ENCODE data around the gene MEI4. TPM values are rescaled to one million over a fixed set of nuclear protein-coding genes. Genes with fewer than 3 reads are reported as not detected.
A peak's percentile ranks its signal among the peaks of the same experiment; 100 is the strongest.
"Not testable (repeated sequence)": the region's sequence is repeated elsewhere in the genome, so short reads cannot be mapped to it uniquely, and the experiment has no call there.

Gene MEI4, protein sequence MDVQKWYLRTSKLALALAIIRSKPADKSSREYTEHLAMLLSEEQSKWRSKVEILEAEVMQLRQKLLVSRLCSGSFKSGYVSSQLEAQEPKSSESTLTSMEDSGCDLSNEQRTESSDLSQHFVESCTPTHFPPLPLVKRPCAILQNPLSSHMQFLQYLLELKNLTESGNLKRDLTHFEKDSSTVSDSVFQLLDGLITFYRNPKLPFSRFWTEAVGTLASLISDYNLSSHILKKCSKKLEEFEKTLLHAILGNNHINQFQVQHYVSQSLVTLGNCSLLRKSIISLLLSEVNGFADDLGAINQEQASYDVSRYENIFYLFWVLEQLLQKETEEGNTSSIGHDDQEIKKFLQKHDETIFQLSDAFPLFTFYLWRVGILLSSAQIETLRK
- 1 to 10 TPM; 1.7 to 2.1 (median 2.0) TPM for polyA plus RNA-seq (ENCODE audit: insufficient read length in 3 of 3)

GRCh38 chr6:77652739-77653138, at the start of gene MEI4:
TSS of gene MEI4 (plus strand) at chr6:77653039. CDS start at chr6:77690672, 37,633 bp downstream.
- DNase-seq (ENCODE audit: low read depth in 3 of 3, low spot score in 2 of 3), result no peak

GRCh38 chr6:77604476-77604875, 48.4 kb upstream of the MEI4 start:
- no peak for DNase-seq (ENCODE audit: low read depth in 3 of 3, low spot score in 2 of 3)

GRCh38 chr6:77607004-77607403, 45.8 kb upstream of the MEI4 start:
- no peak for DNase-seq (ENCODE audit: low read depth in 3 of 3, low spot score in 2 of 3)

- no peak for DNase-seq (ENCODE audit: low read depth in 3 of 3, low spot score in 2 of 3)
These were observed 43.7 kb upstream of the MEI4 start for GRCh38 chr6:77609106-77609505.

DNA sequence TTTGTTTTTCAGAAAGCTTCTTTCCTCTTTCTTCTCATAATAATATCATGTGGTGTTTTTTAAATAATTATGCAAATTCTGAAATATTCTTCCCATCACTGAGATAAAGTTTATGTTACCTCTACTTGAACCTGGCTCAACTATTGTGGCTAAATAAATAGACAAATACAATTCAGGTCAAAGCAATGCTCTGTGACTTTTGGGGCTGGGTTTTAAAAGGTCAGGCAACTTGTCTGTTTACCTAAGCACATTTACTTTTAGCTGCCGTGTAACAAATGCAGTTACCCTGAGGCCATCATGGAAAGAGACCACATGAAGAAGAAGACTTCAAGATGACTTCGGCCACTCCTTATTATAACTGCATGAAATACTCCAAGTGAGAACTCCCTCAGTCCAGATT, 33.7 kb upstream of the MEI4 start:
- DNase-seq (ENCODE audit: low read depth in 3 of 3, low spot score in 2 of 3), result no peak

DNA sequence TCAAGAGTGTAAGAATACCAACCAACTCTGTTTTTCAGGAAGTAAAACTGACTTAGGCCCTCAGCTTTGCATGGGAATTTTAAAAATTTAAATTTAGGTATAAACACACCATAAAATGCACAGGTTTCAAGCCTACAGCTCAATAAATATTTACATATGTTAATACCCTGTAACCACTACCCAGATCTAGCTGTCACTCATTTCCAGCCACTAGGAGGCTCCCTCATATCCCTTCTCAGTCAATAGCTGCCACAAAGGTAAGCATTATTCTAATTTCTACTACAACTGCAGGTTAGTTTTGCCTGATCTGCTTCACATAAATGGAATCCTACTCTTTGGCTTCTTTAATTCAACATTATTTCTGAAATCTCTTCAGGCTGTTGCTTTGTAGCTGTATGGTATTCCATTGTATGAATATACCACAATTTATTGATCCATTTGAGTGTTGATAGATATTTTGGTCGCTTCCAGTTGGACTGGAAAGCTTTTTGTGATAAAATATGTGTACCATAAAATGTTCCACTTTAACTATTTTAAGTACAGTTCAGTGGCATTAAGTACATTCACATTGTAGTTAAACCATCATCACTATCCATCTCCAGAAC, 32.5 kb upstream of the MEI4 start:
- DNase-seq (ENCODE audit: low read depth in 3 of 3, low spot score in 2 of 3), result no peak

DNA sequence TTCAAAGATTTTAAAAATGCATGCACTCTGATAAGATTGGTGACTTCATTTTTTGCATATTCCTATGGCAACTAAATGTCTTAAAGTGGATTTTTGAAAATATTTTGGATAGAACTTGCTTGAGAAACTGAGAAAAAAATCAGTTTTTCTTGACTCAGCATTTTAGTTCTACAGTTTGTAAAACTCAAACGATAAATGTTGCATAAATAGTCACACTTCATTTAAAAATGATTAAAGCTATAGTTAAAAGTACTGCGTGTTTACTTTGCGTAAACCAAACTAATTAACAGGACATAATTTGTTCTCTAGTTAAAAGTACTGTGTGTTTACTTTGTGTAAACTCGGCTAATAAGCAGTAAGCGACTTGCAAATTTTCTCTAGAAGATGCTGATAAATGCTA, 28.3 kb upstream of the MEI4 start:
- DNase-seq (ENCODE audit: low read depth in 3 of 3, low spot score in 2 of 3), result no peak

DNA sequence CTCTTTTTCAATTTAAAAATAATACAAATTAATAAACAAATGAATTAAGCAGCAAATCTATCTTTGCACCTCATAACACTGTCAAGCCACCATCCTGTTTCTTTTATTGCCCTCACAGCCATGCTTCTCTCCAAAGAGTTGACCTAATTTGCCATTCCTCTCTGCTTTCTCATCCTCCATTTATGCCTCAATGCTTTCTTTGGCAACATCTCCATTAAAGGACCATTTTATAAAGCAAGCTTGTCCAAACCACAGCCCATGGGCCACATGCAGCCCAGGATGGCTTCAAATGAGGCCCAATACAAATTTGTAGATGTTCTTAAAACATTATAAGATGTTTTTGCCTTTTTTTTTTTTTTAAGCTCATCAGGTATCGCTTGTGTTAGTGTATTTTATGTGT, 26.4 kb upstream of the MEI4 start:
- no peak for DNase-seq (ENCODE audit: low read depth in 3 of 3, low spot score in 2 of 3)

DNA sequence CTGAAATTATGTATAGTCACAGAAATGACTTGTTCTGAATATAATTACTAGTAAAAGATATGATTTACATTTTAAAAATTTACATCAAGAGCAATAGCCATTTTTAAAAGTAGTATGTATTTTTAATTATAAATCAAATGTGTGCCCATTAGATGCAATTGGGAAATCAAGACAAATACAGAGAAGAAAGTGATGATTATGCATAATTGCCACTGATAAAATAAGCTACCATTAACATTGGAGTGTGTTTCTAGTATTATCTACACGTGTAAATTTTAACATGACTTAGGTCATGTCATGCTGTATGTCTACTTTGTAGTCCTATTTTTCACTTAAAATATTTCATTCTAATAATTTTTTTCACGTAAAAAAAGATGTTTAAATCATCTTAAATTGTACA, 22.8 kb upstream of the MEI4 start:
- DNase-seq (ENCODE audit: low read depth in 3 of 3, low spot score in 2 of 3), result no peak

DNA sequence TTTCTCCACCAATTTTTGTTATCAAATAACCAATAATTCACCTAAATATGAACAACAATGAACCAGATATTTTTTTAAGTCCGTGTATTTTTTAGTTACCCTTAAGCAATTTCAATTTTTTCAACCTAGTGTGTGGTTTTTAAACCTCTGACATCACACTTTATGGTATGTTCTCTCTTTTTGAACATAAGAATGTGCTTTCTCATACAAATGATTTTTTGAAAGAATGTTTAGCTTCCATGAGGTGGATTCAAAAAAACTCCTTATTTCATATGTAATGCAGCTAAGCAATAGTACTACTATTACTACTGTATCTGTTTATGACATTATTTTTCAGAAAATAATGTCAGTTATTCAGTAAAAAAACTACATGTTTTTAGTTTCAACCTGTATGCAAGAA, 19.4 kb upstream of the MEI4 start:
- DNase-seq (ENCODE audit: low read depth in 3 of 3, low spot score in 2 of 3), result no peak

DNA sequence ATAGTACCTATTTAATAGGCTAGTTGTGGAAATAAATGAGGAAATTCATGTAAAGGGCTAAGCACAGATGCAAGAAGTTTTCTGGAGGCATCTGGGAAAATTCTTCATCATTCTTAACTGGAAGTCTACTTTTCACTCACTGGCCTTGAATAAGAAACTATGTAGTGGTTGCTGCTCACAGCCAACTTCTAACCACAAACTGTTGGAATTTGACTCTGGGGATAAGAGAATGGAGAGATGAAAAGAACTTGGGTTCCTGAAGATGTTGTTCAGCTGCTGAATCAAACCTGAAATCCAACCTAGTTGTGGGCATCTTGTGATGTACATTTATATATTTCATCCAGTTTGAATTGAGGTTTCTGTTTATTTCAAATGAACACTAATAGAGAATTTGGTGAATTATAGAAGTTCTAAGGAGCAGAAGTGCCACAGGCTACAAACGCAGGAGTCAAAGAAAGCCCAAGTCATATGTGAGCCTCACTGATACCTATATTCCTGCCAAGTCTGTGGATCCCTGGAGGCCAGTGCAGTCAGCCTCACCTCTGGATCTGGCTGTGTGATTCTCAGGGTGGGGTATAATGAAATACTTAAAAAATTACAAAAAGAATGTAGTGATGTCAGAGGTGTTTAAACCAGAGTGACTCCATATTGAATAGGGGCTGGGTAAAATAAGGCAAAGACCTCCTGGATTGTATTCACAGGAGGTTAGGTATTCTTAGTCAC, 18.7 kb upstream of the MEI4 start:
- DNase-seq (ENCODE audit: low read depth in 3 of 3, low spot score in 2 of 3), result no peak

DNA sequence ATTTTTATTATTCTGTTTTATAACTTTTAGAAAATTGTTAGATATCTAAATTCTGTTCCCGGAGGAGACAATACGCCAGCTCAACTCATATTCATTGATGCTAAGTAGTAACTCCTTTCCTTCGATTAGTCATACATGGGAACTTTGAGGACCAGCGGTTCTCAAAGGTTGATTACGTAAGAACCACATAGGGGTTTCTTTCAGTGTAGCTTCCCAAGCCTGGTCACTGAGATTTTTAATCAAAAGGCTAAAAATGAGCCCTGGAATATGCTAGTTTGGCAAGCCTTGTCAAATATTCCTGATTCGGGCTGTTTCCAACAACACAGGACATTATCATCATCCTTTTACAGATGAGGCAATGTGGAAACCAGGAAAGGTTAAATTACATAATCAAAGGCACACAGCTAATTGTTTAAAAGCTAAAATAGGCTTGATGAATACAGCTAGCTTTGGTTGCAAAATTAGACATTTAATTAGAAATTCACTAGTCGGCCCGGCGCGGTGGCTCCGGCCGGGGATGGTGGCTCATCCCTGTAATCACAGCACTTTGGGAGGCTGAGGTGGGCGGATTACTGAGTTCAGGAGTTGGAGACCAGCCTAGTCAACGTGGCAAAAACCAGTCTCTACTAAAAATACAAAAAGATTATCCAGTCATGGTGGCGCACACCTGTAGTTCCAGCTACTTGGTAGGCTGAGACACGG, 14.6 kb upstream of the MEI4 start:
- no peak for DNase-seq (ENCODE audit: low read depth in 3 of 3, low spot score in 2 of 3)

- DNase-seq (ENCODE audit: low read depth in 3 of 3, low spot score in 2 of 3), result no peak
These were observed 8.6 kb upstream of the MEI4 start for GRCh38 chr6:77644102-77644705.

DNA sequence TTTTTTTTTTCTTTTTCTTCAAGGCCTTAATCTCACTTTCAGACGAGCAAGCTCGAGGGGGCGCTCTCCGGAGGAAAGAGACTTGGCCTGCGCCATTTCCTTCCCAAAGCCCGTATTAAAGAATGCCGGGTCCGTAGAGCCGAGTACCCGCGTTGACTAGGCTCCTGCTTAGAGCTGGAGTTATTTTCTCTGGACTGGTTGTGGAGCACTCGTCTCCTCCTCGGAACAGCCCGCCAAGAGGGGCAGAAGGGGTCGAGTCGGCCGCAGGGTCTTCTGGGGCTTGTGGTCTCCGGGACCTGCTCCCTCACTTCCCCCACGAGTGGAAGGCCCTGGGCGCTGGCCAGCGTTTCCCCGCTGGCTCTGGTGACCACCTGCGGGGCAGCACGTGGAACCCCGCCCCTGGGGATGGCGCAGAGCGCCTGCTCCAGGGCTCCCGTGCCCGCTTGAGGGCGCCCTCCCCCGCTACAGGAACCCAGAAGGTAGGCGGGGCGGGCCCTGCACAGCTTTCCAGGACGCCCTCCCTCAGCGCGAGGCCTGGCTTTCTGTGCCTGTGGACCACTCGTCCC, 2.7 kb upstream of the MEI4 start:
- DNase-seq (ENCODE audit: low read depth in 3 of 3, low spot score in 2 of 3), result peak in 2 of 3 donors; percentile 34 to 46

DNA sequence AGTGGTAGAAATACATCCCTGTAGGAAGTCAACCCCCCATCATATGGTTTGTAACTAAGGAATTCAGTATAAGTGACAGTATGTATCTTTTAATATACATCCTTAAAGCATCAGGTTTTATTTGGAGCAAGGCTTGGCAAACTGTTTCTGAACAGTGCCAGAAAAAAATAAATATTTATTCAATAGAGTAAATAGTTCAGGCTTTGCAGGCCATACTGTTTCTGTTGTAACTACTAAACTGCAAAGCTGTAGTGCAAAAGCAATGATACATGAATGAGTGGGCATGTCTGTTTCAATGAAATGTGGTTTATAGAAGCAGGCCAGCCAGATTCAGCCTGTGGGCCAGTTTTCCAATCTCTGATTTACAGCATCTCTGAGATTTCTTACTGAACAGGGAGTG, 977 bp downstream of the MEI4 start:
- no peak for DNase-seq (ENCODE audit: low read depth in 3 of 3, low spot score in 2 of 3)

- not testable (repeated sequence) for DNase-seq (ENCODE audit: low read depth in 3 of 3, low spot score in 2 of 3)
These were observed 2.2 kb downstream of the MEI4 start for GRCh38 chr6:77655035-77655434.

GRCh38 chr6:77656999-77657764, 4.3 kb downstream of the MEI4 start:
- no peak for DNase-seq (ENCODE audit: low read depth in 3 of 3, low spot score in 2 of 3)

DNA sequence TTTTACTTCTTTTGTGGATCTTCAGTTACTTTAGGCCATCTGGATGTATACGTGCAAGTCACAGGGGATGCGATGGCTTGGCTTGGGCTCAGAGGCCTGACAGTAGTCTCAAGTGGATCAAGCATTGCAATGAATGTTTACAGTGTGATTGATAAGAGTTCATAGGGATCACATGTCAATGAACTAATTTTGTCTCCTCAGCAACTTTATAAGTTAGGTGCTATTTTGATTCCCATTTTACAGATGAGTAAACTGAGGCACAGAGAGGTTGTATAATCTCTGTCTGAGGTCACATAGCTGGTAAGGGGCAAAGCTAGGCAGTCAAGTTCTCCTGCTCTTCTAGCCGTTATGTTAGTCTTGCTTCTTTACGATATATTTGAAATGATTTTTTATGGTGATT, 13.5 kb downstream of the MEI4 start:
- DNase-seq (ENCODE audit: low read depth in 3 of 3, low spot score in 2 of 3), result no peak

DNA sequence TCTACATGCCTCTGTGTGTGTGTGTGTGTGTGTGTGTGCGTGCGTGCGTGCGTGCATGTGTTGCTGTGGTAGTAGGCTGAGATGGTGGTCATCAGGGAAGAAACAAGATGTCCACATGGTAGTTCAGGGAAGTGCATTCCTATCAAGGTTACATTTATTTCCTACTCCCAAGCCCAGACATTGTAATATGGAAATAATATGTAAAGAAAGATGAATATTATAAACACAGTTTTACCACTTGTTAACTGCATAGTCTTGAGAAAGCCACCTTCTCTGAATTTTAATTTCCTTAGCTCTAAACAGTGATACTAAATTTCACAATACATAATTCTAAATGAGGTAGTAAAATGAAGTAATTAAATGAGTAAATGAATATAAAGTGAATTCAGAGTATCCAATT, 14.0 kb downstream of the MEI4 start:
- DNase-seq (ENCODE audit: low read depth in 3 of 3, low spot score in 2 of 3), result no peak

DNA sequence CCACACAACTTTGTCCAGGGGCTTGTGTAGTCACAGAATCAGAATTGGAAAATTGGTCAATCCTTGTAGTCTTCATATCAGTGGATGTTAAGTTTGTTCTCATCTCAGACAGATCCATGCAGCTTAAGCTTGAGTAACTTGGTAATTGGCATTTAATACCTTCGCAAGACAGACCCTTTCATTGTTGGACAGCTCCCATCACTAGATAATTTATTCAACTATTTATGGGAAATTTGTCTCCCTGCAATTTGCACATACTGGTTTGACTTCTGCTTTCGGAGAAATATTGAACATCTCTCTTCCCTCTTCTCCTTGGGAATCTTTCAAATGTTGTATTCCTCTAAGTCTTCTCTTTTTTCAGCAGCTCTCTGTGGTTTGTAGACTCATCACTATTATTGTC, 17.1 kb downstream of the MEI4 start:
- no peak for DNase-seq (ENCODE audit: low read depth in 3 of 3, low spot score in 2 of 3)

Measured in right renal cortex interstitium (tissue), 3 donors.